ENCODE results near the gene FOSL2.

DNA sequence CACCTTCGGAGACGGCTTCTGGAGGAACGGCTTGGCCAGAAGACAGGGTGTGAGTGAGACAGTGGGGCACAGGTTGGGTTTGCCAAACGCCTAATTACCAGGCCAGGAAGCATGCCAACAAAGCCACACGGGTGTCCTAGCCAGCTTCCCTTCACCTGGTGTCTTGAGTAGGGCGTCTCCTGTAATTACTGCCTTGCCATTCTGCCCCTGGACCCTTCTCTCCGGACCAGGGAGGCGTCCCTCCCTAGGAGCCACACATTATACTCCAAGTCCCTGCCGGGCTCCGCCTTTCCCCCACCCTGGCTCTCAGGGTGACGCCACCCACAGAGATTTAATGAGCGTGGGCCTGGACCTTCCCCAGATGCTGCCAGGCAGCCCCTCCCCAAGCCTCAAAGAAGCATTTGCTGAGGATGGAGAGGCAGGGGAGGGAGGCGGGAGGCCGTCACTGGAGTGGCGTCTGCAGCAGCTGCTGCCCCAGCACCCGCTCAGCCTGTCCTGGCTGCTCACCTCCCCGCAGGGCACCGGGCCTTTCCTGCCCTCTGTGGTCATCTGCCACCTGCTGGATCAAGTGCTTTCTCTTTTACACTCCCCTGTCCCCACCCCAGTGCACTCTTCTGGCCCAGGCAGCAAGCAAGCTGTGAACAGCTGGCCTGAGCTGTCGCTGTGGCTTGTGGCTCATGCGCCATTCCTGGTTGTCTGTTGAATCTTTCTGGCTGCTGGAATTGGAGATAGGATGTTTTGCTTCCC lies 20.7 kb downstream of the FOSL2 start:
- TF ChIP-seq CTCF (tag by site-specific recombination; IDR thresholded peaks at IDR 0.05): 0 out of 2 replicates have a peak, but pooled peaks have one; percentile 20
- TF ChIP-seq ZNF785 (tag by site-specific recombination; IDR thresholded peaks at IDR 0.05): no peak
- TF ChIP-seq SETDB1 (IDR thresholded peaks at IDR 0.05; ENCODE audit: insufficient read length, low read length): no peak
- no peak for TF ChIP-seq ZBTB26 (tag by site-specific recombination; optimal IDR thresholded peaks at IDR 0.05)
- no peak for TF ChIP-seq ZBTB8A (tag by site-specific recombination; IDR thresholded peaks at IDR 0.05)
- TF ChIP-seq ZFP3 (tag by site-specific recombination; IDR thresholded peaks at IDR 0.05; ENCODE audit: low read depth): no peak
- TF ChIP-seq BCL11A (tag by site-specific recombination; IDR thresholded peaks at IDR 0.05; ENCODE audit: low read depth): no peak
- no peak for TF ChIP-seq ZNF571 (tag by site-specific recombination; IDR thresholded peaks at IDR 0.05)
- TF ChIP-seq ZNF701 (tag by site-specific recombination; IDR thresholded peaks at IDR 0.05): no peak
- no peak for TF ChIP-seq REPIN1 (tag by site-specific recombination; IDR thresholded peaks at IDR 0.05; ENCODE audit: low read depth)
- no peak for TF ChIP-seq RBAK (tag by site-specific recombination; IDR thresholded peaks at IDR 0.05)
- TF ChIP-seq ZNF169 (tag by site-specific recombination; IDR thresholded peaks at IDR 0.05): no peak
- TF ChIP-seq ZNF274 (IDR thresholded peaks at IDR 0.05; ENCODE audit: low read length): no peak
- TF ChIP-seq ZNF274 (tag by site-specific recombination; IDR thresholded peaks at IDR 0.05; ENCODE audit: borderline replicate concordance): no peak

All from HEK293 (cell line).